Measurements from ENCODE around the gene PKD1L1. TPM values are rescaled to one million over a fixed set of nuclear protein-coding genes. Genes with fewer than 3 reads are reported as not detected.

PKD1L1 gene
- total RNA-seq, 4 donors from 2014 or later = 0.06 to 0.19 (median 0.13) TPM; not detected in 1

- Histone ChIP-seq H3K27me3 (peaks cover 0 to 60% (median 0%) of the 10 kb centered on the region in 4 donors), H3K27ac (no peak overlapping the region), H3K9me3 (no peaks in the 10 kb centered on the region), H3K4me1 (no peaks in the 10 kb centered on the region), H3K4me3 (no peak overlapping the region), H3K36me3 (no peaks in the 10 kb centered on the region)
- WGBS, 2 donors = 64 to 100% methylated on average over 1 of the region's 1 CpG
- no peak for DNase-seq
- intact Hi-C loops (cut with DNase I) = no loop called here
- TF ChIP-seq CTCF (IDR thresholded peaks at IDR 0.05) = no peak
- TF ChIP-seq POLR2A (IDR thresholded peaks at IDR 0.05) = no peak
Measured at GRCh38 chr7:47776335-47776734, 171.9 kb downstream of the PKD1L1 start.

DNA sequence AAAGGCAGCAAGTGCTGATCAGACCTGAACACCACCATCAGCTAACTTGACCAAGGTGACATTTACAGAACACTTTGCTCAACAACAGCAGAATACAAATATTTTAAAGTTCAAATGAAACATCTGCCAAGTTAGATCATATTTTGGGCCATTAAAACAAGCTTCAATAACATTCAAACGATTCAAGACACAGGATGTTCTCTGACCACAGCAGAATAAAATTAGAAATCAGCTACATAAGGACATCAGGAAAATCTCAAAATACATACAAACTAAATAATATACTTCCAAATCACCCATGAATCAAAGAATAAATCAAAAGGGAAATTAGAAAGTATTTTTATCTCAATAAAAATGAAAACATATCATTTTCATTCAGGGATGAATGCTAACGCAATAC lies 173.0 kb downstream of the PKD1L1 start:
- Histone ChIP-seq H3K9me3 (no peaks in the 10 kb centered on the region), H3K27ac (no peak overlapping the region), H3K4me3 (no peak overlapping the region), H3K27me3 (peaks cover 0 to 64% (median 0%) of the 10 kb centered on the region in 4 donors), H3K36me3 (no peaks in the 10 kb centered on the region), H3K4me1 (no peaks in the 10 kb centered on the region)
- 58 to 69% methylated on average over 2 of the region's 2 CpGs for WGBS, 2 donors
- TF ChIP-seq CTCF (IDR thresholded peaks at IDR 0.05) = no peak
- no peak for TF ChIP-seq POLR2A (IDR thresholded peaks at IDR 0.05)
- DNase-seq = no peak
- intact Hi-C loops (cut with DNase I) = no loop called here

DNA sequence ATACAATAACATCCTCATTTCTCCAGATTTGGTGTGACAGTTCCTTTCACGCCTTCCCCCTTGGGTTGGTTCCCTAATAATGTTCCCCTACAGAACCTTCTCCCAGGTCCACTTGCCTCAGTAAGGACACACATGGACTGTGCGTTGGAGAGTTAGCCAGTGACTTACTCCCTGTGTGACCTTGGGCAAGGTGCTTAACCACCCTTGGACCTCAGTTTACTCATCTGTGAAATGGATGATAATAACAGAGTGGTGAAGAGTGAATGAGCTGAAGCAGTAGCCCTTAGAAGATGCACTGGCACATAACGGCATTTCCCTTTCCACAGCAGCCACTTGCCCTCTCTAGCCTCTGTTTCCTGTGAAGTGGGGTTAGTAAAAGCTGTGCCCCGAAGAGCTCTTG lies 175.8 kb downstream of the PKD1L1 start:
- no peaks in the 10 kb centered on the region for H3K4me1 ChIP-seq
- no peaks in the 10 kb centered on the region for H3K9me3 ChIP-seq

DNA sequence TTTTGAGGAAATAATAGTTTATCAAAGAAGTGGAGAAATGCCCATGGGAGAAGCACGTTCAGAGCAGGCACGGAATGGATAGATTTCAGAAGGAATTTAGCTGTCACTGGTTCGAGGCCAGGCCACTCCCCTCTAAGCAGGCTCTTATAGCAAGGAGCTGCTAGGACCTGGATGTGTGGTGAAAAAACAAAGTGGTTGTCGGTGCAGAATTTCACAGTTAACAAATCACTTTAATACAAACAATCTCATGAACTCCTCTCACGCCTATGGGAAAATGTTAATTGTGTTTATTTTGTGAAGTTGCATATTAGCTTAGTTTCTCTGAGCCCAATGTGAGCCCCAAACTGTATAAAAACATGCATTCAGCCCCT lies 176.3 kb downstream of the PKD1L1 start:
- Histone ChIP-seq H3K36me3 (no peaks in the 10 kb centered on the region), H3K4me1 (no peaks in the 10 kb centered on the region), H3K4me3 (no peak overlapping the region), H3K27ac (no peak overlapping the region), H3K9me3 (no peaks in the 10 kb centered on the region), H3K27me3 (peaks cover 0 to 46% (median 0%) of the 10 kb centered on the region in 4 donors)
- WGBS, 2 donors = 55 to 62% methylated on average over 5 of the region's 5 CpGs
- TF ChIP-seq POLR2A (IDR thresholded peaks at IDR 0.05) = no peak
- no peak for TF ChIP-seq CTCF (IDR thresholded peaks at IDR 0.05)
- DNase-seq = no peak
- intact Hi-C loops (cut with DNase I) = no loop called here

More for the DNA sequence above, 175.8 kb downstream of the PKD1L1 start:
- Histone ChIP-seq H3K36me3 (no peaks in the 10 kb centered on the region), H3K27me3 (peaks cover 0 to 51% (median 0%) of the 10 kb centered on the region in 4 donors), H3K4me3 (no peak overlapping the region), H3K27ac (no peak overlapping the region)
- 80 to 100% methylated on average over 1 to 3 of the region's 4 CpGs for WGBS, 2 donors
- DNase-seq = no peak
- intact Hi-C loops (cut with DNase I) = no loop called here
- TF ChIP-seq CTCF (IDR thresholded peaks at IDR 0.05) = no peak
- TF ChIP-seq POLR2A (IDR thresholded peaks at IDR 0.05) = no peak

DNA sequence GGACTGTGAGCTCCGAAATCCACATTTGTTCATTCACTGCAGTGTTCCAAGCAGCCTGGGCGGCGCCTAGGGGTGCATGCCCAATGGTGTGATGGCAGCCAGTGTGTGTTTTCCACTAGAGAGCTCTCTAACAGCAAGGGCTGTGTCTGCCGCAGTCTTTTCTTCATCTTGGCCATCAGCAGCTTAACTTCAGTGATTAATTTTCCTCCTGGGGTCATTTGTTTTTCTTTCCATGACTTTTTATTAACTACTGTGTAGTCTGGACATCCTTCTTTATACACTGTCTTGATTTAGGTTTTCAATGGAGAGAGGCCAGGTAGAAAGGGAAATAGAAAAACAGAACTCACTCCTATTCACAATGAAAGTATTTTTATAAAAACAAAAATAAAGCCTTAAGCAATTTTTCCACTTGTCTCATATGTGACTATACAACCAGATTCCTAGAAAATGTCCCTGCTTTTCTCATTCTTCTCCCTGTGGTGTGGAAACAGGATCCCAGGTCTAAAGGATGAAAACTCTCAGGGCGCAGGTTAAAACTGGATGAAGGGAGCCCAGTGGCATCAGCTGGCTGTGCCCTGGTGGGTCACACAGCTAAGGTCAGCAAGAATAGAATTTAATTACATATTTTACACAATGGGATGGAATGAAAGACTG lies 176.8 kb downstream of the PKD1L1 start:
- intact Hi-C loops (cut with DNase I) = no loop called here
- WGBS, 2 donors = 60 to 76% methylated on average over 5 of the region's 5 CpGs
- no peaks in the 10 kb centered on the region for H3K36me3 ChIP-seq
- H3K4me1 ChIP-seq = no peaks in the 10 kb centered on the region
- H3K27ac ChIP-seq = no peak overlapping the region
- TF ChIP-seq POLR2A (IDR thresholded peaks at IDR 0.05) (no peak), CTCF (IDR thresholded peaks at IDR 0.05) (no peak)
- H3K4me3 ChIP-seq = no peak overlapping the region
- peaks cover 0 to 44% (median 0%) of the 10 kb centered on the region in 4 donors for H3K27me3 ChIP-seq
- DNase-seq = no peak
- no peaks in the 10 kb centered on the region for H3K9me3 ChIP-seq
